H1 (cell line): Measurements from ENCODE around the gene CBX4. TPM values are rescaled to one million over a fixed set of nuclear protein-coding genes. Genes with fewer than 3 reads are reported as not detected.

Source experiments
- BACH1 ChIP-seq: IDR thresholded peaks from 2 replicates; pipeline ENCODE4 v1.6.1; 2012; ENCODE audit warnings: low read length, improper control_type of control experiment
- BCL11A ChIP-seq, 2 experiments: IDR thresholded peaks; one replicate each; pipeline ENCODE4 v1.6.1; 2011; ENCODE audit warnings: low read depth in 2 of 2, low read length in 2 of 2, mild to moderate bottlenecking in 2 of 2
- CBX8 ChIP-seq: fragments of 300-800, 300-1000 bp; sonication (generic); IDR thresholded peaks from 2 replicates; pipeline ENCODE4 v1.7.1; 2016; ENCODE audit warnings: low read depth, low read length, borderline replicate concordance
- CREB1 ChIP-seq: IDR thresholded peaks from 2 replicates; pipeline ENCODE4 v1.6.1; 2012; ENCODE audit warnings: inconsistent platforms
- EP300 ChIP-seq, 2 experiments: IDR thresholded peaks; 1 replicate in 1 of 2; 2 replicates in 1 of 2; pipeline ENCODE4 v1.6.1; 2011 to 2012; ENCODE audit warnings: low read depth in 2 of 2, low read length in 2 of 2, mild to moderate bottlenecking in 2 of 2, borderline replicate concordance in 1 of 2, inconsistent platforms in 1 of 2, moderate library complexity in 1 of 2
- GABPA ChIP-seq: IDR thresholded peaks from 2 replicates; pipeline ENCODE4 v1.6.1; 2011; ENCODE audit warnings: mild to moderate bottlenecking, low read length, moderate library complexity, borderline replicate concordance; ENCODE audit not compliant: insufficient read depth
- JUND ChIP-seq: IDR thresholded peaks from 2 replicates; pipeline ENCODE4 v1.6.1; 2011; ENCODE audit warnings: mild to moderate bottlenecking, improper control_type of control experiment, low read length
- KDM5A ChIP-seq: fragments of 200-600 bp; IDR thresholded peaks from 2 replicates; pipeline ENCODE4 v1.7.1; 2012; ENCODE audit warnings: mild to moderate bottlenecking, low read length, inconsistent platforms, mixed read lengths
- NANOG ChIP-seq: IDR thresholded peaks from 2 replicates; pipeline ENCODE4 v1.6.1; 2011; ENCODE audit warnings: low read length, low read depth, mild to moderate bottlenecking, inconsistent platforms; ENCODE audit not compliant: insufficient read depth, poor library complexity, severe bottlenecking
- NRF1 ChIP-seq: IDR thresholded peaks from 2 replicates; pipeline ENCODE4 v1.6.1; 2011; ENCODE audit warnings: mild to moderate bottlenecking, low read depth, low read length, improper control_type of control experiment
- PHF8 ChIP-seq: fragments of 200-600 bp; sonication (generic); conservative IDR thresholded peaks from 2 replicates; pipeline ENCODE4 v1.7.1; 2012; ENCODE audit warnings: low read depth, mild to moderate bottlenecking, inconsistent platforms, low read length, moderate library complexity
- SAP30 ChIP-seq: fragments of 300-600 bp; sonication (generic); IDR thresholded peaks from 2 replicates; pipeline ENCODE4 v1.7.1; 2012; ENCODE audit warnings: low read length, moderate library complexity, mild to moderate bottlenecking, inconsistent platforms; ENCODE audit not compliant: insufficient read depth, insufficient replicate concordance
- SIN3A ChIP-seq, 2 experiments: IDR thresholded peaks in 1 of 2; conservative IDR thresholded peaks in 1 of 2; 2 replicates each; pipeline ENCODE4 v1.6.1; 2011 to 2012; ENCODE audit warnings: low read length in 2 of 2, improper control_type of control experiment in 1 of 2, low read depth in 1 of 2, mild to moderate bottlenecking in 1 of 2
- SIRT6 ChIP-seq: IDR thresholded peaks from one replicate; pipeline ENCODE4 v1.7.1; 2012; ENCODE audit warnings: low read length, inconsistent platforms
- SUZ12 ChIP-seq: fragments of 200-600 bp; sonication (generic); IDR thresholded peaks from 2 replicates; pipeline ENCODE4 v1.6.1; 2012; ENCODE audit warnings: mild to moderate bottlenecking, inconsistent platforms, low read length, moderate library complexity, mixed read lengths
- TAF1 ChIP-seq: IDR thresholded peaks from 2 replicates; pipeline ENCODE4 v1.6.1; 2011; ENCODE audit warnings: mild to moderate bottlenecking, low read depth, low read length
- USF2 ChIP-seq: IDR thresholded peaks from 2 replicates; pipeline ENCODE4 v1.6.1; 2011; ENCODE audit warnings: low read length, improper control_type of control experiment
- YY1 ChIP-seq: IDR thresholded peaks from 2 replicates; pipeline ENCODE4 v1.6.1; 2011; ENCODE audit warnings: low read depth, mild to moderate bottlenecking, low read length
- polyA plus RNA-seq, 7 experiments: library from polyadenylated mRNA; depleted of rRNA in 3 of 7; stranded (reverse) in 5 of 7; unstranded in 2 of 7; fragments of >200 nt in 5 of 7; fragments of 200-250 nt in 2 of 7; gene quantifications; 1 replicate in 5 of 7; 2 replicates in 1 of 7; 4 replicates in 1 of 7; pipeline versions ENCODE4 v1.2.1 to v1.2.3, GENCODE V29; 2011 to 2013; ENCODE audit warnings: missing spikeins in 2 of 7, mixed read lengths in 2 of 7
- total RNA-seq: library from RNA; stranded (reverse); fragmentation: NEBNext Ultra II Directional; extraction: Animal tissue kit (Norgen Biotek cat#: 25700); gene quantifications from 2 replicates; pipeline ENCODE4 v1.2.1, GENCODE V29; 2021
- TF ChIP-seq, protein P1 (sequence below): IDR thresholded peaks from 2 replicates; pipeline ENCODE4 v1.6.1; 2012; ENCODE audit warnings: inconsistent platforms
- TF ChIP-seq, protein P2 (sequence below): IDR thresholded peaks from 2 replicates; pipeline ENCODE4 v1.6.1; 2011; ENCODE audit warnings: low read depth, mild to moderate bottlenecking, low read length; ENCODE audit not compliant: insufficient read depth

The CBX4 gene
- total and polyA plus RNA-seq, 2 of the 8 experiments (the other 6 are each of a cell fraction or from before 2014, with no cell fraction given): 1.8 to 4.0 TPM

DNA sequence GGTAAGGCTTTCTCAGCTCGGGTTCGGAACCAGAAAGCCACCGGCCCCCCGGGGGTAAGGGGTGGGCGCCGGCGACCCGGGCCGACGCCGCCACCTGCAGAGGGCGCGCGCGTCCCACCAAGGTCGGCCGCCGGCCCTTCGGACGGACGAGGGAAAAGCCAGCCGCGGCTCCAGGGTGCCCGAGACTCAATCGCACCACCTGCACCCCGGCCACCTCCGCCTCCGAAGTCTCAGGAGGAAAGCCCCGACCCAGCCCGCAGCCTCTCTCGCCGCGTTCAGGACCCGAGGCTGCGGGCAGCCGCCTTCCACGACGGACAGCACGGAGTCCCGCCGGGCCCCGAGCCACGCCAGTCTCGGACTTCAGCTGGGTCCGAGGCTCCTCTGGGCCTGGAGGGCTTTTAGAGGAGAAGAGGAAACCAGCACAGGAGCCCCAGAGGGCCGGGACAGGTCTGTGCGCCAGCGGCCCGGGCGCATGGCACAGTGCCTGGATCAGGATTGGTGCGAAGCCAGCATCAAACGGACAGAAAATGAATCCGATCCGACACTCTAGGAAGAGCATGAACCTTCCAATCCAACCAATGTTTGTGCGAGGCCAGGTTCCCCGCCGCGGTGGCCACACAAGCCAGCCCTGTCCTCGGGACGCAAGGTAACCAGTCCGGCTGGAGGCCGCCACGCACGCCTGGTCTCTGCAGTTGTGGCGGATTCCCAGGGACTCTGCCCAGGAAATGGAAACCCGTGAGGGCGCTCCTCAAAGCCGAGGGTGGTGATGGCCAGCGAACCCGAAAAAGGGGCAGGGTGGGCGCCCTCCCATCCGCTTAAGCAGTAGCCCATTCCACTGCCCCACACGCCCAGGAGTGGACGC is 49.1 kb downstream of the CBX4 start (continued):
- TF ChIP-seq SUZ12 (peak; percentile 82), SAP30 (no peak), EP300 (IDR thresholded peaks at IDR 0.05; ENCODE audit: borderline replicate concordance in 1 of 2, low read depth in 2 of 2, low read length in 2 of 2) (no peak), CREB1 (0 out of 2 replicates have a peak, but pooled peaks have one; percentile 7), BCL11A (IDR thresholded peaks at IDR 0.05; ENCODE audit: low read depth in 2 of 2, low read length in 2 of 2) (no peak), PHF8 (no peak), USF2 (no peak), KDM5A (no peak), YY1 (no peak), NANOG (no peak), BACH1 (no peak), TAF1 (no peak), NRF1 (no peak), SIRT6 (no peak), SIN3A (conservative IDR thresholded peaks at IDR 0.05 in 1 of 2, IDR thresholded peaks at IDR 0.05 in 1 of 2; ENCODE audit: low read depth in 1 of 2, low read length in 2 of 2) (no peak), JUND (no peak), CBX8 (no peak; the same call in 1 of the 2 replicates), GABPA (no peak)
- TF ChIP-seq, protein P1, sequence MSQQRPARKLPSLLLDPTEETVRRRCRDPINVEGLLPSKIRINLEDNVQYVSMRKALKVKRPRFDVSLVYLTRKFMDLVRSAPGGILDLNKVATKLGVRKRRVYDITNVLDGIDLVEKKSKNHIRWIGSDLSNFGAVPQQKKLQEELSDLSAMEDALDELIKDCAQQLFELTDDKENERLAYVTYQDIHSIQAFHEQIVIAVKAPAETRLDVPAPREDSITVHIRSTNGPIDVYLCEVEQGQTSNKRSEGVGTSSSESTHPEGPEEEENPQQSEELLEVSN: peak; percentile 85
- TF ChIP-seq, protein P2, sequence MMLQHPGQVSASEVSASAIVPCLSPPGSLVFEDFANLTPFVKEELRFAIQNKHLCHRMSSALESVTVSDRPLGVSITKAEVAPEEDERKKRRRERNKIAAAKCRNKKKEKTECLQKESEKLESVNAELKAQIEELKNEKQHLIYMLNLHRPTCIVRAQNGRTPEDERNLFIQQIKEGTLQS: no peak
